HG02938 (cell line): ENCODE data around the gene VWC2.

ENCODE experiments used
- ATAC-seq: cut with Tn5 transposase; IDR thresholded peaks from one replicate; pipeline ENCODE4 v1.9.1; 2021; ENCODE audit warnings: mild to moderate bottlenecking, moderate library complexity; ENCODE audit not compliant: unreplicated experiment

VWC2 gene

DNA sequence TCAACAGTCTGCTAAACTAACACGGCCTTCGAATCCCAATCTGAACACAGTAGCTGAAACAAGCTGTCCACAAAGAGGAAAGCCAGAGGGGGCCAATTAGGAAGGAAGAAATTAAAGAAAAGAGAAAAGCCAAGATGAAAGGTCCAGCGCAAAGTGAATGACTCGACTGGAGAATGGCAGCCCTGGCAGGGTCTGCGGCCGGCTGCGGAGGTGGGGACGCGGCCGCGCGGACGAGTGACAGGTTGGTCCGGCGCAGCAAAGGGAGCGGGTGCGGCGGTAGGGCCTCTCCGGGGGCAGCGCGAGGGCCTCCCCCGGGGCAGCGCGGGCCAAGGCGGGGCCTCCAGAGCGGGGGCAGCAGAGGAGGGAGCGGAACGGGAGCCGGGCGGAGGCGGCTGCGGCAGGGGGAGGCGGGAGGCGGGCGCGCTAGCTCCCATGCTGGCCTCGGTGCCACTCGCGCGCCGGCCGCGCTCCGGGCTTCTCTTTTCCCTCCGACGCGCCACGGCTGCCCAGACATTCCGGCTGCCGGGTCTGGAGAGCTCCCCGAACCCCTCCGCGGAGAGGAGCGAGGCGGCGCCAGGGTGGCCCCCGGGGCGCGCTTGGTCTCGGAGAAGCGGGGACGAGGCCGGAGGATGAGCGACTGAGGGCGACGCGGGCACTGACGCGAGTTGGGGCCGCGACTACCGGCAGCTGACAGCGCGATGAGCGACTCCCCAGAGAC lies at the start of gene VWC2:
TSS of gene VWC2 (plus strand) at position 421 of the 718 bp plus-strand sequence. CDS start 1,798 bp downstream, outside the sequence.
- no peak for ATAC-seq

- no peak for ATAC-seq
These were observed 49.4 kb upstream of the VWC2 start for GRCh38 chr7:49724071-49724470.

DNA sequence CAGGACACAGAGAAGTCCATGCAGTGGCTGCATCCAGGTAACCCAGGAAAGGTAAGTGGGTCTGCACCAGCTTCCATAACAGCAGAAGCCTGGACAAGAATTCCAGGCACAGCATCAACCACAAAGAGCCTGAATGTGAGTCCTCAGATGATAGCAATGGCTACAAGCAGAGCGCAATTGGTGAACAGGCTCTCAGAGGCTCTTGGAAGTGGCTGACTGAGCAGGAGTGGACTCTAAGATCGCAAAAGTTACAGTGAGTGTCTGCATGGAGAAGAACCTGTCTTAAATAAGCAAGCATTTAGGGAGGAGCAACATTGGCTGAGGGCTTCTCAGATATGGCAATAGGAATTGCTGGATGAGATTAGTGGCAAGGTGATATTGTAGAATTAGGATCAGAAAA lies 41.6 kb upstream of the VWC2 start:
- no peak for ATAC-seq

DNA sequence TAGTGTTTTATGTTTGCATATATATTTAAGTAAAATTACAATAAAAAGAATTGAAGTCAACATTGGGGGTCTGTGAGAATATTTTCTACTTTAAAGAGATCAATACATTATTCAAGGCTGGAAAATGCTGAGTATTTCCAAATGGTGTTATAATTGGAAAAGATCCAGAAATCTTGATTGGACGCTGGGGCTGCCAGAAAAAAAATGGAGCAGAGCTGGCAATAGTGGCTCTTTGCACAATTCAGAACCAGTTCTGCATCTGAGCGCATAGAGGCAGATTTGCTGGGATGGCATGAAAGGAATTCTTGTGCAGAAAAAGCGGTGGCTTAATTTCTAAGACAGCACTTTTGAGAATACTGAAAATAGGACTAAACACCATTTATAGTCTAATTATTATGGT lies 10.8 kb upstream of the VWC2 start:
- no peak for ATAC-seq

DNA sequence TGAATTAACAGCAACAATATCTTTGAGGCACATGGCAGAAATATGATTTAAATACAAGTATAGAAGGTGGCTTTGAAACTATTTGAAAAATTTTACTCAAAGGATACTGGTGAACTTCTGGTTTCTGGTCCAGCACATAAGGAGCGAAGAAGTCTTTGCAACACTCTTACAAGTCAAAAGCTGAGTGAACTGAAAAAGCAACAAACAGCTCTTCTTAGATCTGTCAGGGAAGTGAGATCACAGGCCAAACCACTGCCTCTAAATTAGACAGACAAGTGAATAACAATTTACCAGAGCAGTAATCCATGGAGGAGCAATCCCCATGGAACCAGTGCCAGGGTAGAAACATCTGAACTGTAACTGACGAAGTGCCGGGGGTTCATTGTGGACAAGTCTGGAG lies 9.6 kb upstream of the VWC2 start:
- ATAC-seq = no peak

DNA sequence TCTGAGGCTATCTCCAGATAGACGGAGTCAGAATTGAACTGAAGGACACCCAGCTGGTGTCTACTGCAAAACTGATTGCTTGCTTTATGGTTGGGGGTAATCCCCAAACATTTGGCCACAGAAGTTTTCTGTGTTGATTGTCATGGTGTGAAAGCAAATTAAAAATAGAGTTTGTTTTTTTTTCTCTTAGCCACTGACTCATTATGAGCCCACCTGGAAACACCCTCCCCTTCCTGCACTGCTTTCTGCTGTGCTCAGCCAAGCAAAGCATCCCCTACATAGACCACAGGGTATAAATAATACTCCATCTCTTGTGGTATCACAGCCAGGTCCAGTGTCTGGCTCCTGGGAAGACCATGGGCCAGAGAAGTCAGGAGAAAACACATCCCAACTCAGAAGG lies 6.5 kb upstream of the VWC2 start:
- ATAC-seq = peak; percentile 77

- no peak for ATAC-seq
These were observed 5.7 kb upstream of the VWC2 start for GRCh38 chr7:49767719-49768118.

DNA sequence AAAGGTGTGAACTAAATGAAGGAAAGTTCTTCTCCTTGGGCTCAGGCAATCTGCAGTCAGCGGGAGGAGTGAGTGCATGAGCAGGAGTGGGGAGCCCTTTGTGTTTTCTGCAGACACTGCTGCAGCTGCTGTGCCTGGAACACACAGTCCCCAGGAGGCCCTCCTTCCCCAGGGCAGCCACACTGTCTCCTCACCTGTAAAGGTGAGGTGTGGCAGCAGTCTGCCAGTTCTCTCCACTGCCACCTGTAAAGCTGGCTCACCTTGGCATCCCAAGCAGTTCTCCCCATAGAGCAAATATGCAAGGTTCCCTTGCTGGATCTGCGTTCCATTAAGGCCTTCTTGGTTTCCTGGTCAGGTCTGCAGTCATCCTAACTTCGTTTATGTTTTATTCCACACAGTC lies 5.2 kb upstream of the VWC2 start:
- ATAC-seq = no peak

DNA sequence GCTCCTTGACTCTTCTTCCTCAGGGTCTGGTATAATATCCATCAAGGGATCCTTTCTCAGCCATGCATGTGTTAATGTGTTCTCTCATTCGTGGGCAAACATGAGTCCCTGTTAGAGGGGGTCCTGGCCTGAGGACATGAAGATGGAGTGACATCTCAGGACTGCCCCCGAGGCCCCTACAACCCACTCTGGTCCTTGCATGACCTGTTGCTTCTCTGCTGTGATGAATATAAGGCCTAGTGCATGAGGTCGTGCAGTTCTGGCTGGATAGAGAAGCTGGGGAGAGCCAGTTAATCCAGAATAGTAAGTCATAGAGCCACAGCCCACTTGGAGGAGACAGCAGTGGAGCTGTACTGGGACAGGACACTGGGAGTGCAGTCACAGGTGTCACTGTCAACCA lies 4.6 kb upstream of the VWC2 start:
- no peak for ATAC-seq

GRCh38 chr7:49769285-49769857 lies 4.1 kb upstream of the VWC2 start:
- no peak for ATAC-seq

- no peak for ATAC-seq
These were observed 2.6 kb upstream of the VWC2 start for GRCh38 chr7:49770838-49771237.

DNA sequence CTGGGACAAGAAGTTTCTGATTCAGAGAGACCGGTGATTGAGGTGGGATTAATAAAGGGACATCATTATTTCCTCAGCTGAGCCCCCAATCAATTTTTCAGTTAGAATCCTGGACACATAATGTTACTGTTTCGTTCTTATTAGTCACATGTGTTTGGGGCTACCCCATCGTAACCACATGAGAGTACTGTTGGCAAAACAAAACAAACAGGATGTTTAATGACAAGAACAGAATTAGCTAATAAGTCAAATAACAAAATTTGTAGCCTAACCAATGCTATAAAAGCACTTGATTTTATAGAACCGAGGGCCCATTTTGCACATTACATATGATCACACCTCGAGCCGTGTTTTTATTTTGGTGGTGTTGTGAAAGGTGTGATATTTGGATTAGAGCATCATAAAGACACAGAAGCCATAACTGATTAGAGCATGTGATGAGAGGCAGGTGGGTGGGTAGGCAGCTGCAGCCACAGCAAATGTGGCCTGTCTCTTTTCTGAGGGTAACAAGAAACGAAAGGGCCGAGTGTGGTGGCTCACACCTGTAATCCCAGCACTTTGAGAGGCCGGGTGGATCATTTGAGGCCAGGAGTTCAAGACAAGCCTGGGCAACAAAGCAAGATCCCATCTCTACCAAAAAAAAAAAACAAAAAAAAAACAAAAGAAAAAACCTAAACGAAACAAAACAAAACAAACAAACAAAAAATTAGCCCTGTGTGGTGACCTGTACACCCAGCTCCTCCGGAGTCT lies 1.8 kb upstream of the VWC2 start:
- ATAC-seq = peak; percentile 32

DNA sequence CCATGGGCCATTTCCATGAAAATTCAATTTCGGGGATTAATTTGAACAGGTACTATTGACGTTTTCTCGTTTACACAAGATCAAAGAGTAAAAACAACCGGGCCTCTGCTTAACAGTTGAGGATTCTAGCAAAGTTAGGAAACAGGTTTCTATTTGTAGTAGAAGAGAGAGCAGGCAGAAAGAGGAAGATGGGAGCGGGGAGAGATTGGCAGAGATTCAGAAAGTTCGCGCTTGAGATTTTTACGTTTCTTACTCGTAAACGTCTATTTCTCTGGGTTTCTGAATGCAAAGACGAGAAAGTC lies 571 bp upstream of the VWC2 start:
- no peak for ATAC-seq

GRCh38 chr7:49773936-49774458 lies 559 bp downstream of the VWC2 start:
- no peak for ATAC-seq

- no peak for ATAC-seq
These were observed 1.1 kb downstream of the VWC2 start for GRCh38 chr7:49774459-49775064.

GRCh38 chr7:49775065-49775948 lies 1.9 kb downstream of the VWC2 start:
- no peak for ATAC-seq

DNA sequence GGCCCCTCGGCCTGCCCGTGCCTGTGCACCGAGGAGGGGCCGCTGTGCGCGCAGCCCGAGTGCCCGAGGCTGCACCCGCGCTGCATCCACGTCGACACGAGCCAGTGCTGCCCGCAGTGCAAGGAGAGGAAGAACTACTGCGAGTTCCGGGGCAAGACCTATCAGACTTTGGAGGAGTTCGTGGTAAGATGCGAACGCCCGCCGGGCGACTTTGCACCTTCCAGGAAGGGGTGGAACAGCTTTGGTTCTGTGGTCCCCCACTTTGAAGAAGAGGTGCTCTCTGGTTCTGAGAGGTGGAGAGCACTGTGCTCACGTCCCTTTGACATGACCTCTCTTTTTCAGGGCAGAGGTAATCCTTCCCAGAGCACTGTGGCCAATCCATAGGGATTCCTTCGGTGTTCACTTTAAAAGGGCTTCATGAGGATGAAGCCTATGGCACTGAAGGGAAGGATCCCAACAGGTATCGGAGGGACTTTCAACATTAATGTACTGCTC lies 2.6 kb downstream of the VWC2 start:
- ATAC-seq = no peak

DNA sequence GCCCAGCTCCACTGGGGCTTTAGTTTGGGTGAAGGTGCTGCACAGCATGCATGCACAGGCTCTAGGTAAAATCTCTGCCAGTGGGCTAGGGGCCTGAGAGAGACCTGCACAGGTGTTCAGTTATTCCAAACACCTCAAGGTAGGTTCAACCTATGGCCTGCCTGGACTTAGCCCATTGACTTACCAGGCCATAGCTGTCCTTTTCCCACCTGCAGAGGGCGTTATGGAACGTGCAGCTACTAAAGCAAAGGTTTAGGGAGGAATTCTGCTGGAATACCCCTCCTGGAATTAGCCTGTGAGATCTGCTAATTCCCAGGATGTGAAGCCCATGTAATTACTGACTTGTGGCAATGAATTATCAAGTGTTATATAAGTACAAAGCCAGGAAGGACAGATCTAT lies 3.6 kb downstream of the VWC2 start:
- no peak for ATAC-seq

- ATAC-seq = peak; percentile 34
These were observed 5.4 kb downstream of the VWC2 start for GRCh38 chr7:49778731-49779270.

DNA sequence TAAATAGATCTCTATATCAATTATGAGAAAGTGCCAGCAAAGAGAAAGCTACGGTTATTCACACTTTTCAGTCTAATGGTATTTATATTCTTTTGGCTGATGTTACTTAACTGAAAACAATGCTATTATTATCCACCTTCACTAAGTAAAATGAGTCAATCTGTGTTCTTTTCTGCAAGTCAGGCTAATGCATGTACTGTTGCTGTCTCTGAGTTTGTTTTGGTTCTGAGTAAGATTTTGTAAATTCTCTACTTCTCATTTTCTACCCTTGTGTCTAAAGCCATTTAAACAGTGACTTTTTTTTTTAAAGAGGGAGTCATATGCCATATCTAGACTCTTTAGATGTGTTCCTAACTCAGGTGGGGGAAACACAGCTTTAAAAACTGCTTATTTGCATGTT lies 7.5 kb downstream of the VWC2 start:
- ATAC-seq = no peak
